Gastroesophageal sphincter (tissue), 4 donors: ENCODE results near the gene HCRT. TPM values are rescaled to one million over a fixed set of nuclear protein-coding genes. Genes with fewer than 3 reads are reported as not detected.

Source experiments
- ATAC-seq: fragments of 150-250 bp; one replicate; pipeline ENCODE4 v1.9.1; 2016; ENCODE audit warnings: mild to moderate bottlenecking, moderate library complexity
- H3K27ac ChIP-seq, 4 donors: fragments of 200-600 bp; sonication (generic) in 3 of 4; 1 replicate in 3 of 4; 2 replicates in 1 of 4; pipeline ENCODE4 v1.5.1; 2016 to 2019
- H3K27me3 ChIP-seq: fragments of 200-600 bp; sonication (generic); one replicate; pipeline ENCODE4 v1.5.1; 2019
- H3K36me3 ChIP-seq, 2 donors: fragments of 200-600 bp; sonication (generic); one replicate each; pipeline ENCODE4 v1.5.1; 2019; ENCODE audit warnings: control low read depth in 1 of 2
- H3K4me1 ChIP-seq, 3 donors: fragments of 200-600 bp; sonication (generic); 1 replicate in 2 of 3; 2 replicates in 1 of 3; pipeline ENCODE4 v1.5.1; 2016 to 2019; ENCODE audit warnings: control low read depth in 2 of 3
- H3K4me3 ChIP-seq, 2 donors: fragments of 200-600 bp; sonication (generic); one replicate each; pipeline ENCODE4 v1.5.1; 2019; ENCODE audit warnings: mild to moderate bottlenecking in 1 of 2, moderate library complexity in 1 of 2
- H3K9me3 ChIP-seq, 3 donors: fragments of 200-600 bp; sonication (generic); one replicate each; pipeline ENCODE4 v1.5.1; 2017 to 2019; ENCODE audit warnings: control low read depth in 2 of 3
- CTCF ChIP-seq, 4 experiments: fragments of 200-600 bp in 2 of 4; fragments of 450-650 bp in 2 of 4; sonication (generic) in 1 of 4; IDR thresholded peaks; one replicate each; pipeline ENCODE4 v1.5.1; 2017 to 2019; ENCODE audit warnings: antibody characterized with exemption in 4 of 4, mild to moderate bottlenecking in 2 of 4, moderate library complexity in 2 of 4
- EP300 ChIP-seq: sonication (generic); formaldehyde crosslinking; IDR thresholded peaks from one replicate; pipeline ENCODE4 v1.6.1; 2017; ENCODE audit warnings: antibody characterized with exemption, mild to moderate bottlenecking
- POLR2A ChIP-seq, 2 donors: fragments of 450-650 bp; IDR thresholded peaks; one replicate each; pipeline ENCODE4 v1.6.1; 2017; ENCODE audit warnings: antibody characterized with exemption in 2 of 2, mild to moderate bottlenecking in 2 of 2, moderate library complexity in 1 of 2
- POLR2AphosphoS5 ChIP-seq: sonication (generic); formaldehyde crosslinking; IDR thresholded peaks from one replicate; pipeline ENCODE4 v1.6.1; 2017; ENCODE audit warnings: antibody characterized with exemption
- WGBS, 2 donors: methylation state at CpG; one replicate each; pipeline ENCODE4 v1.1.5; 2018; ENCODE audit warnings: low coverage in 1 of 2; 5-methylcytosine and 5-hydroxymethylcytosine counted together
- total RNA-seq, 4 donors: library from RNA; depleted of rRNA; stranded (reverse); fragments of >200 nt; gene quantifications; one replicate each; pipeline ENCODE4 v1.1.0, GENCODE V29; 2016

Gene HCRT
- total RNA-seq, 4 donors from 2014 or later, result not detected

GRCh38 chr17:42182927-42183734, 2.1 kb downstream of the HCRT start:
- Histone ChIP-seq H3K4me3 (peak overlapping the region; percentile 31 to 54), H3K27me3 (peaks cover 47% of the 10 kb centered on the region), H3K36me3 (no peaks in the 10 kb centered on the region), H3K27ac (peak overlapping the region in 3 of 4 donors; percentile 63 to 75 (median 72)), H3K9me3 (no peaks in the 10 kb centered on the region), H3K4me1 (peaks cover 0 to 43% (median 20%) of the 10 kb centered on the region in 3 donors)
- whole genome bisulfite sequencing, 2 donors, result 81 to 84% methylated on average over 4 to 5 of the region's 9 CpGs
- no peak for TF ChIP-seq EP300
- no peak for TF ChIP-seq POLR2A (IDR thresholded peaks at IDR 0.05)
- no peak for TF ChIP-seq POLR2AphosphoS5
- no peak for TF ChIP-seq CTCF (IDR thresholded peaks at IDR 0.05)
- no peak for ATAC-seq

GRCh38 chr17:42181851-42182207, 3.4 kb downstream of the HCRT start:
- TF ChIP-seq EP300 (no peak), CTCF (IDR thresholded peaks at IDR 0.05) (no peak), POLR2AphosphoS5 (no peak), POLR2A (IDR thresholded peaks at IDR 0.05) (no peak)
- Histone ChIP-seq H3K27ac (no peak overlapping the region), H3K9me3 (no peaks in the 10 kb centered on the region), H3K4me3 (no peak overlapping the region), H3K36me3 (no peaks in the 10 kb centered on the region), H3K4me1 (peaks cover 0 to 43% (median 20%) of the 10 kb centered on the region in 3 donors), H3K27me3 (peaks cover 52% of the 10 kb centered on the region)
- WGBS, 2 donors, result 73 to 100% methylated on average over 1 to 2 of the region's 2 CpGs
- ATAC-seq, result no peak

- WGBS, 2 donors, result 33 to 56% methylated on average over 3 of the region's 60 CpGs
- Histone ChIP-seq H3K27me3 (peaks cover 52% of the 10 kb centered on the region), H3K4me3 (peak within 1 kb of the TSS; percentile 15 to 45), H3K27ac (no peak within 1 kb of the TSS), H3K9me3 (no peaks in the 10 kb centered on the region), H3K4me1 (peaks cover 0 to 43% (median 20%) of the 10 kb centered on the region in 3 donors), H3K36me3 (no peaks in the 10 kb centered on the region)
- ATAC-seq, result no peak
- TF ChIP-seq CTCF (IDR thresholded peaks at IDR 0.05) (peak in 3 of 4 experiments; percentile 36 to 54 (median 54)), EP300 (no peak), POLR2AphosphoS5 (no peak)
Observed at GRCh38 chr17:42180922-42181850, 4.1 kb downstream of the HCRT start, which contains the start of gene KCNH4. KCNH4 (minus strand) TSS chr17:42181142; CDS start chr17:42180945, 197 bp downstream.

- ATAC-seq, result no peak
- Histone ChIP-seq H3K4me1 (peaks cover 0 to 43% (median 20%) of the 10 kb centered on the region in 3 donors), H3K27me3 (peaks cover 52% of the 10 kb centered on the region), H3K9me3 (no peaks in the 10 kb centered on the region), H3K4me3 (peak overlapping the region in 1 of 2 donors; percentile 45), H3K27ac (no peak overlapping the region), H3K36me3 (no peaks in the 10 kb centered on the region)
- no peak for TF ChIP-seq CTCF (IDR thresholded peaks at IDR 0.05)
- TF ChIP-seq POLR2A (IDR thresholded peaks at IDR 0.05), result no peak
- no peak for TF ChIP-seq EP300
- no peak for TF ChIP-seq POLR2AphosphoS5
- WGBS, 2 donors, result 2% methylated on average over 9 of the region's 33 CpGs; no CpG with 5 or more reads in 1 of the 2 donors
Observed at GRCh38 chr17:42180411-42180921, 4.8 kb downstream of the HCRT start.
